Activated naive CD4-positive, alpha-beta T cell treated with anti-CD3 and anti-CD28 coated beads, Interleukin-2, amount 10 ng/mL, durations not matched to agents 5 hours and 36 hours (primary cell): ENCODE data around the gene NAT14. TPM values are rescaled to one million over a fixed set of nuclear protein-coding genes. Genes with fewer than 3 reads are reported as not detected.

ENCODE experiments used
- total RNA-seq, 2 experiments: library from RNA; stranded (reverse); gene quantifications; one replicate each; pipeline ENCODE4 v1.2.3, GENCODE V29; 2021

NAT14 gene
- 1 to 10 TPM; 8.7 to 8.8 TPM for total RNA-seq

GRCh38 chr19:55484593-55485438 is at the start of gene NAT14:
NAT14 (plus strand) TSS chr19:55485188; CDS start chr19:55485709, 521 bp downstream.

GRCh38 chr19:55443045-55443823 is 41.8 kb upstream of the NAT14 start, which contains the start of gene SHISA7:
SHISA7 (minus strand) TSS chr19:55443300; CDS start chr19:55442863, 437 bp downstream.

GRCh38 chr19:55461259-55461973 is 23.6 kb upstream of the NAT14 start, which contains the start of gene ISOC2:
ISOC2 (minus strand) TSS chr19:55461642; CDS start chr19:55456486, 5,156 bp downstream.

GRCh38 chr19:55464662-55465054 is 20.3 kb upstream of the NAT14 start, which contains the start of gene C19orf85:
C19orf85 (minus strand) TSS chr19:55464751; CDS start chr19:55464554, 197 bp downstream.

GRCh38 chr19:55476100-55476775 is 8.8 kb upstream of the NAT14 start, which contains the start of gene ZNF628:
ZNF628 (plus strand) TSS chr19:55476617; CDS start chr19:55479911, 3,294 bp downstream.

GRCh38 chr19:55487924-55488687 is 3.1 kb downstream of the NAT14 start, which contains the start of gene SSC5D:
SSC5D (plus strand) TSS chr19:55488436; CDS start chr19:55488590, 154 bp downstream.

Other genes starting within 250 kb of the NAT14 start
- gene PPP6R1, start 226.2 kb upstream of the NAT14 start, total RNA-seq: 100 to 1,000 TPM; 179 to 181 TPM
- gene HSPBP1, start 205.1 kb upstream of the NAT14 start, total RNA-seq: 10 to 100 TPM; 23.0 to 25.5 TPM
- gene BRSK1, start 201.2 kb upstream of the NAT14 start, total RNA-seq: 1 to 10 TPM; 4.0 to 5.9 TPM
- under 1 TPM in 1 of 2 experiments, not detected in 1; 0.29 TPM for gene TMEM150B, start 159.8 kb upstream of the NAT14 start, total RNA-seq
- 10 to 100 TPM; 24.2 to 25.6 TPM for gene KMT5C, start 145.3 kb upstream of the NAT14 start, total RNA-seq
- under 1 TPM in 1 of 2 experiments, not detected in 1; 0.14 TPM for gene COX6B2, start 130.5 kb upstream of the NAT14 start, total RNA-seq
- not detected for gene GARIN5B, start 121.9 kb upstream of the NAT14 start, total RNA-seq
- under 1 TPM; 0.15 to 0.29 TPM for gene IL11, start 114.7 kb upstream of the NAT14 start, total RNA-seq
- not detected for gene TMEM190, start 108.4 kb upstream of the NAT14 start, total RNA-seq
- gene TMEM238, start 100.9 kb upstream of the NAT14 start, total RNA-seq: 10 to 100 TPM; 28.2 to 31.1 TPM
- gene RPL28, start 99.3 kb upstream of the NAT14 start, total RNA-seq: 1,000 to 10,000 TPM; 3,962 to 3,998 TPM
- gene UBE2S, start 77.4 kb upstream of the NAT14 start, total RNA-seq: 100 to 1,000 TPM; 146 to 148 TPM
- gene SHISA7, start 41.9 kb upstream of the NAT14 start, total RNA-seq: not detected
- gene ISOC2, start 23.5 kb upstream of the NAT14 start, total RNA-seq: 10 to 100 TPM; 15.7 to 16.6 TPM
- not detected for gene C19orf85, start 20.4 kb upstream of the NAT14 start, total RNA-seq
- 10 to 100 TPM in 1 of 2 experiments, 1 to 10 TPM in 1; 8.2 to 11.3 TPM for gene ZNF628, start 8.6 kb upstream of the NAT14 start, total RNA-seq
- under 1 TPM; 0.12 to 0.53 TPM for gene SSC5D, start 3.2 kb downstream of the NAT14 start, total RNA-seq
- gene SBK2, start 51.9 kb downstream of the NAT14 start, total RNA-seq: not detected
- not detected for gene SBK3, start 60.4 kb downstream of the NAT14 start, total RNA-seq
- 1 to 10 TPM; 6.4 to 7.8 TPM for gene ZNF579, start 95.7 kb downstream of the NAT14 start, total RNA-seq
- 10 to 100 TPM; 14.7 to 16.3 TPM for gene FIZ1, start 114.3 kb downstream of the NAT14 start, total RNA-seq
- 10 to 100 TPM; 33.7 to 35.0 TPM for gene ZNF524, start 115.1 kb downstream of the NAT14 start, total RNA-seq
- 10 to 100 TPM; 16.1 to 16.2 TPM for gene ZNF865, start 120.5 kb downstream of the NAT14 start, total RNA-seq
- gene ZNF784, start 139.4 kb downstream of the NAT14 start, total RNA-seq: 1 to 10 TPM; 7.2 to 8.1 TPM
- 10 to 100 TPM; 41.8 to 50.6 TPM for gene ZNF580, start 155.8 kb downstream of the NAT14 start, total RNA-seq
- 10 to 100 TPM; 39.1 to 39.3 TPM for gene ZNF581, start 158.5 kb downstream of the NAT14 start, total RNA-seq
- 1 to 10 TPM; 8.8 to 8.9 TPM for gene CCDC106, start 163.0 kb downstream of the NAT14 start, total RNA-seq
- gene U2AF2, start 169.8 kb downstream of the NAT14 start, total RNA-seq: 100 to 1,000 TPM; 221 to 225 TPM
- gene EPN1, start 190.0 kb downstream of the NAT14 start, total RNA-seq: 10 to 100 TPM; 55.7 to 56.8 TPM